Fibroblast of the aortic adventitia (primary cell): ENCODE data around the gene NTRK3. TPM values are rescaled to one million over a fixed set of nuclear protein-coding genes. Genes with fewer than 3 reads are reported as not detected.

ENCODE experiments used
- DNase-seq: peaks from one replicate; pipeline ENCODE4 v3.0.0-alpha.2; 2010; ENCODE audit warnings: low read depth
- H3K4me3 ChIP-seq: 2 replicates; pipeline ENCODE4 v1.5.1; 2011; ENCODE audit warnings: low read depth, mild to moderate bottlenecking, control low read depth, low read length, moderate library complexity
- CTCF ChIP-seq: IDR thresholded peaks from 2 replicates; pipeline ENCODE4 v1.5.1; 2011; ENCODE audit warnings: mild to moderate bottlenecking, low read length, control low read depth, inconsistent platforms; ENCODE audit not compliant: insufficient read depth
- total RNA-seq: library from RNA; depleted of rRNA; stranded (reverse); fragments of >200 nt; gene quantifications from 2 replicates; pipeline ENCODE4 v1.2.3, GENCODE V29; 2012; ENCODE audit warnings: low replicate concordance

NTRK3 gene
- total RNA-seq, 1 donor: 19.6 TPM

GRCh38 chr15:87896936-87897335, 359.6 kb downstream of the NTRK3 start:
- TF ChIP-seq CTCF: no peak
- DNase-seq: no peak
- H3K4me3 ChIP-seq: no peak overlapping the region

GRCh38 chr15:87887177-87887576, 369.4 kb downstream of the NTRK3 start:
- H3K4me3 ChIP-seq: no peak overlapping the region
- no peak for DNase-seq
- TF ChIP-seq CTCF: no peak

- DNase-seq: no peak
- TF ChIP-seq CTCF: no peak
- H3K4me3 ChIP-seq: no peak overlapping the region
Measured at GRCh38 chr15:87881026-87881425, 375.5 kb downstream of the NTRK3 start.

GRCh38 chr15:87877822-87878542, 378.6 kb downstream of the NTRK3 start:
- no peak overlapping the region for H3K4me3 ChIP-seq
- no peak for DNase-seq
- no peak for TF ChIP-seq CTCF

GRCh38 chr15:87877114-87877810, 379.3 kb downstream of the NTRK3 start:
- peak; percentile 94 for DNase-seq
- H3K4me3 ChIP-seq: no peak overlapping the region
- TF ChIP-seq CTCF: no peak

GRCh38 chr15:87874896-87875711, 381.4 kb downstream of the NTRK3 start:
- no peak overlapping the region for H3K4me3 ChIP-seq
- TF ChIP-seq CTCF: no peak
- peak; percentile 13 for DNase-seq
